ENCODE measurements around the gene PRKCH. TPM values are rescaled to one million over a fixed set of nuclear protein-coding genes. Genes with fewer than 3 reads are reported as not detected.

Gene PRKCH
- total and polyA plus RNA-seq, 12 donors: 8.3 to 25.1 (median 17.7) TPM

GRCh38 chr14:61581340-61581739, 260.0 kb downstream of the PRKCH start:
- Histone ChIP-seq H3K27ac (peak overlapping the region in 2 of 10 donors; percentile 43 to 75), H3K4me3 (no peak overlapping the region), H3K4me1 (peaks cover 4 to 53% (median 35%) of the 10 kb centered on the region in 9 donors), H3K9me3 (no peaks in the 10 kb centered on the region), H3K27me3 (no peaks in the 10 kb centered on the region), H3K36me3 (no peaks in the 10 kb centered on the region)
- no peak for TF ChIP-seq CTCF (IDR thresholded peaks at IDR 0.05)
- no peak for ATAC-seq
- no peak for DNase-seq
- intact Hi-C loops (cut with DNase I): loop anchor here in 2 of 10 donors (5.0 to 10.0 kb wide), 3 partner anchors 64 to 116 kb away; partner anchors contain the start of gene HIF1A (in 2 of the 2)
- 72 to 89% methylated on average over 1 of the region's 1 CpG for WGBS, 2 donors

DNA sequence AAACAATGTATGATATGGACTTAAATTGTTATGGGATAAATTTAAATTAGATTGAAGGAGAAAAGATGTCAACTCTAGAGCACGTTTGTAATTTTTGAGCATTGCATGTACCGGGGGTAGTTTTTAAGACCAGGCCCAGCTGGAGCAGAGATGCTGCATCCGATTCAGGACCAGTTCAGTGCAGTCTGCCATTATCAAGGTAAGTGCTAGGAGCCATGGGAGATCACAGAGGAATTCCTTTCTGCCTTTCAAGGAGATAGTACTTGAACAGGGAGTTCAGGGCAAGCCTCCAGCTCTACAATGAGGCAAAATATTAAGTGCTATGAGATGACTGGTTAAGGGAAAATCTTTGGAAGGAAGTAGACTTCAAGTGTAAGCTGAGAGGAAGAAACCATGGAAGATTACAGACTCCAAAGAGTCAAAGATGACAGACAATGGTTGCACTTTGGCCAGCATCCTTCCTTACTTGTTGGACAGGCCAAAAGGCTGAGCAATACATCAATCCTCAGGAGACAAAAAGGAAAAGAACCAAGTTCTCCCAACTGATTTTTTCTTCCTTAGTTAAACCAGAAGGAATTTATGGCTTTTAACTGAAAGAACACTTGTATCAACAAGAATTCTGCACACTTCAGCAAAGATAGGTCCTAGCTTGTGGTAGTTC, 260.7 kb downstream of the PRKCH start:
- Histone ChIP-seq H3K9me3 (no peaks in the 10 kb centered on the region), H3K27me3 (no peaks in the 10 kb centered on the region), H3K4me3 (no peak overlapping the region), H3K4me1 (peaks cover 6 to 61% (median 37%) of the 10 kb centered on the region in 9 donors), H3K27ac (peak overlapping the region in 9 of 10 donors; percentile 7 to 75 (median 26)), H3K36me3 (no peaks in the 10 kb centered on the region)
- WGBS, 2 donors: 80 to 89% methylated on average over 3 of the region's 3 CpGs
- DNase-seq: peak in 1 of 2 donors; percentile 46
- TF ChIP-seq CTCF (IDR thresholded peaks at IDR 0.05): no peak
- ATAC-seq: peak; percentile 24 to 65 (median 47)
- intact Hi-C loops (cut with DNase I): loop anchor here in 2 of 10 donors (5.0 to 10.0 kb wide), 3 partner anchors 65 to 115 kb away; partner anchors contain the start of gene HIF1A (in 2 of the 2)

DNA sequence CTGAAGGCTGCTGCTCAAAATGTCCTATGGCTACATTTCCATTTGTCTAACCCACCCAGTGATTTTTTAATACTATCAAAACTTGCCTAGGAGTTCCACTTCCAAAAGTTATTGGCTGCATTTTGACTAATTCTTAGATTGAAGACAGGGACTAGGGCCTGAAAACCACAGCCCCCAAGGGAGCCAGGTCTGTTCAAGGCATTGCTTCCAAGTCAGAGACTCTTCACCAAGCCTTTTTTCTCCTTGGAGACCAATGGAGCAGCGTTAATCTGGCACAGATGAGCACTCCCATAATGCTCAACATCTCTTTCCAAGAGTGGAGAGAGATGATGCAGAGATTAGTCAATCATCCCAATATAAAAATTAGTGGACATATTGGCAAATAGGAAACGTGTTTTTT, 261.4 kb downstream of the PRKCH start:
- Histone ChIP-seq H3K27me3 (no peaks in the 10 kb centered on the region), H3K36me3 (no peaks in the 10 kb centered on the region), H3K4me3 (no peak overlapping the region), H3K27ac (peak overlapping the region in 8 of 10 donors; percentile 7 to 75 (median 32)), H3K4me1 (peaks cover 6 to 67% (median 37%) of the 10 kb centered on the region in 9 donors), H3K9me3 (no peaks in the 10 kb centered on the region)
- 73 to 78% methylated on average over 2 of the region's 2 CpGs for whole genome bisulfite sequencing, 2 donors
- intact Hi-C loops (cut with DNase I): loop anchor here in 2 of 10 donors (5.0 to 10.0 kb wide), 3 partner anchors 66 to 114 kb away; partner anchors contain the start of gene HIF1A (in 2 of the 2)
- DNase-seq: no peak
- TF ChIP-seq CTCF (IDR thresholded peaks at IDR 0.05): no peak
- ATAC-seq: peak in 3 of 8 donors; percentile 16 to 40 (median 22)

- H3K27ac ChIP-seq: peak overlapping the region in 3 of 10 donors; percentile 69 to 86 (median 85)
These were observed 263.0 kb downstream of the PRKCH start for GRCh38 chr14:61584331-61584741.

More at GRCh38 chr14:61584331-61584741, 263.0 kb downstream of the PRKCH start:
- WGBS, 2 donors: 70 to 74% methylated on average over 3 of the region's 3 CpGs
- no peak for ATAC-seq
- TF ChIP-seq CTCF (IDR thresholded peaks at IDR 0.05): no peak
- intact Hi-C loops (cut with DNase I): loop anchor here in 2 of 10 donors (2.0 to 10.0 kb wide), 4 partner anchors 67 to 113 kb away; partner anchors contain the start of gene HIF1A (in 2 of the 2)
- H3K9me3 ChIP-seq: no peaks in the 10 kb centered on the region
- no peaks in the 10 kb centered on the region for H3K36me3 ChIP-seq
- peaks cover 6 to 71% (median 42%) of the 10 kb centered on the region in 9 donors for H3K4me1 ChIP-seq
- no peaks in the 10 kb centered on the region for H3K27me3 ChIP-seq
- DNase-seq: no peak
- no peak overlapping the region for H3K4me3 ChIP-seq

Measured in heart right ventricle (tissue), 16 donors.